OCI-M1 (cell line): Measurements from ENCODE around the gene ZDHHC11.
"Not testable (repeated sequence)": the region's sequence is repeated elsewhere in the genome, so short reads cannot be mapped to it uniquely, and the experiment has no call there.

ENCODE experiments used
- DNase-seq: peaks from one replicate; lab custom pipeline; 2025; lab: John Stamatoyannopoulos, UW

The ZDHHC11 gene

DNA sequence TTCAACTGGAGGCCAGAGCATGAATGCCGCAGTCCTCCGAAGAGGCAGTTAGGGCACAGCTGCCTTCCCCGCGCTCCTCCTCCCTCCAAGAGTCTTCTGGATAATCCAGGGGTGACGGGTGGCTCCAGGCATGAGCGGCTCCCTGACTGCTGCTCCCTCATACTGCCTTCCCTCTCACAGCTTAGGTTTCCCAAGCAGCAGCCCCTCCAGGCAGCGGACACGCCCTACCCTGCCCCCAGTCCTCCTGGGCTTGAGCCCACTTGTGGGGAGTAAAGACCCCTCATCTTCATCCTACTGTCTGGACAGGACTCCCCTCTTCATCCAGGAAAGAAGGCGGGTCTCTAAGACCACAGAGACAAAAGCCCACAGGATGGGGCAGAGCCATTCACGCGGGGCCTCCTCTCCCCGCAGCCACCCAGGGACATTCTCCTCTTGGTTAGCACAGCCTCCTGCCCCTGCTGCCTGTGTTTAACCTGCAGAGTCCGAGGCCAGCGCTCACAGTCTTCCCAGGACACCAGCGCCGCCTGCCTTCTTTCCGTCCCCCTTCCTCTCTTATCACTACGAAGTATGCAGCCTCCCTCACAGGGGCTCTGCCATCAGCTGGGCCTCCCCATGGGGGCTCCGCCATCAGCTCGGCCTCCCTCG, 5.6 kb downstream of the ZDHHC11 start:
- peak; percentile 8 for DNase-seq

DNA sequence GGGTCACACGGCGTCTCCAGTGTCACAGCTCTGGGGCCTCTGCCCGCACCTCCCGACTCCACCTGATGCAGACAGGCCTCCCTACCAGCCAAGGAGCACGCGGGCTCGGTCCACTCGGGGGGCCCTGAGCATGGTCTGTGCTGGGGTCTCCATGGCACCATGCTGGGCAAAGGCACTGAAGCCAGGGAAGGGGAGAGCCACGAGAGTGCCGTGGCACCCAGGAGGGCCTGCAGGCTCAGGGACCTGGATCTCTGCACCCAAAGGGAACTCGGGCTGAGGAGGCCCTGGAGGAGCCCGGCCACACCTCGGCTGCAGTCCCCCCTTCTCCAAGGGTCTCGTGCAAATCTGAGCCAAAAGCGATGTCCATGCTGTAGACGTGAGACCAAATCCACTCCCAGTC, 6.4 kb downstream of the ZDHHC11 start:
- DNase-seq = not testable (repeated sequence)

DNA sequence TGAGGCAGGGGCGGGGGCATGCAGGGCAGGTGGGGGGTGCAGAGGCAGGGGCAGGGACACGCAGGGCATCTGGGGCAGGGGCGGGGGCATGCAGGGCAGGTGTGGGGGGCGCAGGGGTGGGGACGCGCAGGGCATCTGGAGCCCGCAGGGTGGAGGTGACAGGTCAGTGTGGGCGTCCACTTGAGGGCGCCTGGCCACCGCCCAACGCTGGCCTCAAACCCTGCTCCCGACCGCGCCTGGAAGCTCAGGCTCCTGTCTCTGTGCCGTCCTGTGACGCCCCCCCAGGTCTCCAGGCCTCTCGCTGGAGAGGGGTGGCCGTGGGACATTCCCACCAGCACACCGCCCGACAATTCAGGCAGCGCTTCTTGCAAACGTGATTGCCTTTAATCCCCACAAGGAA, 6.9 kb downstream of the ZDHHC11 start:
- not testable (repeated sequence) for DNase-seq

DNA sequence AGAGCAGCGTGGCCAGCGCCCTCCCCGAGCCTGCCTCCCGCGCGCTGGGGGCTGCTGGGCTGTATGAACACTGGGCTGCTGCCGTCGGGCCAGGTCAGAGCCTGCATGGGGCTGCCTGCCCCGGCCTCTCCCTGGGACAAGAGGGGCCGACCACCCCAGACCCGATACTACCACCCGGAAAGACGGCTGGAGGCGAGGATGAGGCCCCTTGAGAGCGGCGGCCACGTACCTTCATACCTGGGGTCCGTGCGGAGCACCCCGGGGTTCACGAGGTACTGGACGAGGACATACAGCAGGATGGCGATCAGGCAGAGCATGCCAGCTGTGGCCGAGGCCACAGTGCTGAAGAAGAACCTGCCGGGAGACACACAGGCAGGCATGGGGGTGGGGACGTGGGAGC, 7.4 kb downstream of the ZDHHC11 start:
- DNase-seq = not testable (repeated sequence)

DNA sequence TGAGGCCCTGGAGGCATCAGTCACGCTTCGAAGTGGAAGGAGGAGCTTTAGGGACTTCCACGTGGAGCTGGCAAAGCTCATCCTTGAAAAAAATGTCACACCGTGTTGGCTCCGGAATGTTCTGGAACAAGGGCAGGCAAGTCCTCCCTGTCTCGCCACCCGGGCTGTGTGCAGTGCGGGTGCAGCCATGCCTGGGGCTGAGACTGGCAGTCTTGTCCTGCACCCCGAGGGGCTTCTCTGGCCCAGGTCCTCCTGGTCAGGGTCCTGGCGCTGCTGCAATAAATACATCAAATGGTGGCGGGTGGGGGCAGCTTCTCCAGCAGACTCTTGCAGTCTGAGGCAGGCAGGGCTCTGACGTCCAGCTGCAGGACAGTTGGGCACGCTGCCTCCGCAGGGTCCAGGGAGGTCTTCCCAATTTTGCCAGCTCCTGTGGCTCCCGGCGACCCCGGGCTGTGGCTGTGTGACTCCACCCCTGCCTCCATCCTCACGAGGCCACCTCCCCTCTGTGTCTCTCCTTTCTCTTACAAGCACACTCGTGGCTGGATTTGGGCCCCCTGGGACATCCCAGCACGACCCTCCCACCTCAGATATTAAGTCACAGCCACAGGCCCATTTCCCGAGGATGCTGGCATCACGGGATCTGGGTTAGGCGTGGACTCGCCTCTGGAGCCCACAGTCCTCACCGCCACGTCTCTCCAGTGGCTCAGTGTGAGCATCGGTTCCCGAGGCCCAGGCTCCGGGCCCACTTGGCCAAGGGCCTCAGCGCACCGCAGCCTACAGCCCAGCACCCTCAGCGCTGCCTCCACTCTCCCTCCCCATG, 8.2 kb downstream of the ZDHHC11 start:
- not testable (repeated sequence) for DNase-seq

DNA sequence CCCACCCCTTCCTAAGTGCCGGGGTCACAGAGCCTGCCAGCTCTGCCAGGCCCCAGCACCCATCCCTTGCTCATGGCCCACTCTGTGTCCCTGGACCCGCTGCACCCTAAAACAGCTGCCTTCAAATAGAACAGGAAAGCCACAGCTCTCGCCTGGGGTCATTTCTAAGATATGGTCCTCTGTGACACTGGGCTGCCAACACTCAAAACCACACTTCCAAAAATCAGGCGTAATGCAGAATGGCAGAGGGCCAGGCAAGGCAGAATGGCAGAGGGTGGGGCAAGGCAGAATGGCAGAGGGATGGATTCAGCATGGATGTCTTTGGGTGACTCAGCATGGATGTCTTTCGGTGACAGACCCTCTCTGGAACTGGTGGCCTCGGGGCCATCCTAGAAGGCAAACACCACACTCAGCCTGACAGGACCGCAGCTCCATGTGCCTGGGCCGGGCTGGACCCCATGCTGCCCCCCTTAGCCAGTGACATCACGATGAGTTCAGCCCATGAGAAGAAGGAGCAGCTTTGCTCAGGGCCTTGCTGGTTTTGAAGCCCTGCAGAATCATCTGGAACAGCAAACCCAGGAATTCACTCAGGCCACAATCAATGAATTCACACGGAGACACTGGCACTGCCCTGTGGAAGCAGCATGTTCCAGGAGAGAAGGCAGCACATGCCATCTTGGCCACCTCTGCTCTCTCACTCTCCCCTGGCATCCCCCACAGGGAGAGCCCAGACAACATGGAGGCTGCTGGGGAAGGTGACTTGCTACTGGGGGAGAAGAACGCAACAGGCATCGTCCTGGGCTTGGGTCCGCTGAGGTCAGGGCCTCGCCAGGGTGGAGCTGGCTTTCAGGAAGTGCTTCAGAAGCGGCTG, 9.0 kb downstream of the ZDHHC11 start:
- not testable (repeated sequence) for DNase-seq

DNA sequence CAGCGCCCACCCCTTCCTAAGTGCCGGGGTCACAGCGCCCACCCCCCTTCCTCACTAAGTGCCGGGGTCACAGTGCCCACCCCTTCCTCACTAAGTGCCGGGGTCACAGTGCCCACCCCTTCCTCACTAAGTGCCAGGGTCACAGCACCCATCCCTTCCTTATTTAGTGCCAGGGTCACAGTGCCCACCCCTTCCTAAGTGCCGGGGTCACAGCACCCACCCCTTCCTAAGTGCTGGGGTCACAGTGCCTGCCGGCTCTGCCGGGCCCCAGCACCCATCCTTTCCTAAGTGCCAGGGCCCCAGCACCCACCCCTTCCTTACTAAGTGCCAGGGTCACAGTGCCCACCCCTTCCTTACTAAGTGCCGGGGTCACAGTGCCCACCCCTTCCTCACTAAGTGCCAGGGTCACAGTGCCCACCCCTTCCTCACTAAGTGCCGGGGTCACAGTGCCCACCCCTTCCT, 9.8 kb downstream of the ZDHHC11 start:
- DNase-seq = not testable (repeated sequence)

DNA sequence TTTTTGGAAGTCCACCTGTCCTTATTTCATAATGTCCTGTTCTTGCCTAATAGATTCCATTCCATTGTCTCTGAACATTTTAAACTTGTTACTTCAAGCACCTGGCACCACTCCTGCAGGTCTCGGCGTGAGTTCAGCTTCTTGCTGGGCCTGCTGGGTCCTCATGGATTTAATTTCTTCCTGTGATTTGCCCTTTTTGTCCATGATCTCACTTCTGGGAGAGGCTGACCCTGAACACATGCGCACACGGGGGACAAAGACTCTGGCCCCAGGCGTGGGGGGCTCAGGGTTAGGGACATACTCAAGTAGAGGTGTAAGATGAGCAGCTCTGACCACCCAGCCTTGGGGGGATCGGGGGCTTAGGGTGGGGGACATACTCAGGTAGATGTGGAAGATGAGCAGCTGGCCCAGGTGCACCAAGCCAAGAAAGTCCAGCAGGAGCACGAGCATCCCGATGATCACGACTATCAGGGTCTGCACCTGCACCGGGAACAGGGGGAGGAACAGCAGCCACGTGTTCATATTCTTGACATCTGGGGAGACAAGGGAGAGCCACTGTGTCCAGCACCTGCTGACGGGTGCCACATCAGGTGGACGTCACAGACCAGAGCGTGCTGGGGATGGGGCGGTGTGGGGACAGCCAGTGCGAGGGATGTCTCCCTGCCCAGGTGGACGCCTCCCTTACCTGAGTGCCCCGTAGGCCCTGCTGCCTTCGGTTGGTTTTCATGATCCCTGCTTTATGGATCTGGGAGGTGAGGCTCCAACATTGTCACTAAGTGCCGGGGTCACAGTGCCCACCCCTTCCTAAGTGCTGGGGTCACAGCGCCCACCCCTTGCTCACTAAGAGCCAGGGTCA, 10.4 kb downstream of the ZDHHC11 start:
- DNase-seq = not testable (repeated sequence)

DNA sequence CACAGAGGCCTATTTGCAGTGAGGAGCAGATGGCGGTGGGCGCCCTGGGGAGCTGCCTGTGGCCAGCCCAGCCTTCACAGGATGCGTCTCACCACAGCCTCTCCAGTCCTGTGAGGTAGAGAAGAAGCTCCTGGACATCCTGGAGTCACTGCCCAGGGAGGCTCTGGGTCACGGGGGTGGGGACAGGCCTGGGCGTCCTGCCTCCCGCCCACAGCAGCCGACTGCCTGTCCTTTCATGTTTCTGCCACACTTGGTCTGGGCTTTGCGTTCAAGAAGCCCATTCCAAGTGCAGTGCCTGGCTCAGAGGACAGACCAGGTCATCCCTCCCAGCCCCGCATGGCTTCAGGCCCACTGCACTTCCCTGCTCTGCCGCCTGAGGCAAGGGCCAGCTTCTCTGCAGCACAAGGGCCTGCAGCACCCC, 12.3 kb downstream of the ZDHHC11 start:
- DNase-seq = not testable (repeated sequence)

DNA sequence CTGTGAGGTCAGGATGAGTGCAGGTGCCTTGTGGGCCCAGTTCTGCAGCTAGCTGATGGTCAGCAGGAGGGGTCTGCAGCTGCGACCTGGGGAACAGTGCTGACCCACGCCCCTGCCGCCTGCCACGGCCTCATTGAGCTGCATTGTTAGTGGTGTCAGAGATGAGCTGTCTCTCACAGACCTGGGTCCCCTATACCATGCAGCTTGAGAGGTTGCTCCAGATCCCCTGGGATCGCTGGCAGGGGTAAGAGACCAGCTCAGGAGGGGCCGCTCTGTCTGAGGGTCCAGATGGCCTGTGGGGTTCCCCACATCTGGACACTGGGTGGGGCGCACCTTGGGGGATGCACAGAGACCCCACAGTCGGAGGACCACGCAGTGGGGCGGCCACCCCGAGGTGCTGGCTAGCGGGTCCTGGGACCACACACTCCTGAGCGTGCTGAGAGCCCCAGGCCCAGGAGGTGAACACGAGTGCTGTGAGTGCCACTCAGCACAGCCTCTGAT, 13.1 kb downstream of the ZDHHC11 start:
- DNase-seq = not testable (repeated sequence)

DNA sequence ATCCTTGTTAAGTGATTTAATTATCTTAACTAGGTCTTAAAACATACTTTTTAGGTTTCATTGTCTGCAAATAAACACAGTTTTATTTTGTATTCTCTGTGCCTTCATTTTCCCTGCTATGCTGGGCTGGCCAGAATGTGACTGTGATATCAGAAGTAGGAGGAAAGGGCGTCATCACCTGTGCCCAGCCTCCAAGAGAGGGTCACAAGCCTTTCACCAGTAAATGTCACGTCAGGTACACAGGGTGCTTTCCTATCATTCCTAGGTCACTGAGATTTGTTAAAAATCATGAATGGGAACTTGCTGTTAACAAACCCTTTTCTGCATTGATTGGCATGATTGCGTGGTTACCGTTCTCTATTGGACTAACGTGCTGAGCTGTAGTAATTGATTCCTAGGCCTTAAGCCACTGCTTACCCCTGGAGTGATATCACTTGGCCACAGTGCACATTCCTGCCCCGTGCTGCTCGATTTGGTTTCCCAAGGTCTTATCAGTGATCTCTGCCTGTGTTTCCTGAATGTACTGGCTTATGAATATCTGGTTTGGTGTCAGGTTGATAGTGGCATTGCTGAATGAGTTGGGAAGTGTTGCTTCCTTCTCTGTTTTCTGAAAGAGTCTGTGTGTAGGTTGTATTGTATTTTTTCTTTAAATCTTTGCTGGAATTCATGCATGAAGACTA, 14.7 kb downstream of the ZDHHC11 start:
- DNase-seq = peak; percentile 72

DNA sequence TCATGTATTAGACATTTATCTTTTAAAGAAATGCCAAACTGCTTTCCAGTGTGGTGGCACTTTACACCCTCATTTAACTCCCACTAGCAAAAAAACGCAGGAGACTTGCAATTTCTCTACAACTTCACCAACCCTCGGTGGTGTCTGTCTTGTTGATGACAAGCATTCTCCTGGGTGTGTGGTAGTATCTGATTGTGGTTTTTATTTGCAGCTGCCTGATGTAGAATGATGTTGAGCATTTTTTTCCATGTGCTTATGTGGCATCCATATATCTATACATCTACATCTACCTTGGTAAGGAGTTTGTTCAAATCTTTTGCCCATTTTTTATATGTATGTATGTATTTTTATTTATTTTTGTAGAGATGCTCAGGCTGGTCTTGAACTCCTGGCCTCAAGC, 16.8 kb downstream of the ZDHHC11 start:
- peak; percentile 16 for DNase-seq

DNA sequence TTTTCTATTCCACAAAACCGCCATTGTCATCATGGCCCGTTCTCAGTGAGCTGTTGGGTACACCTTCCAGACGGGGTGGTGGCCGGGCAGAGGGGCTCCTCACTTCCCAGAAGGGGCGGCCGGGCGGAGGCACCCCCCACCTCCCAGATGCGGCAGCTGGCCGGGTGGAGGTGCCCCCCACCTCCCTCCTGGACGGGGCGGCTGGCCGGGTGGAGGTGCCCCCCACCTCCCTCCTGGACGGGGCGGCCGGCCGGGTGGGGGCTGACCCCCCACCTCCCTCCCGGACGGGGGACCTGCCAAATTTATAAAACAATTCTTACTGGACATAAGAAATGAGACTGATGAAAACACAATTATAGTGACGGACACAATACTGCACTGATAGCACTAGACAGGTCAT, 22.6 kb downstream of the ZDHHC11 start:
- DNase-seq = not testable (repeated sequence)

DNA sequence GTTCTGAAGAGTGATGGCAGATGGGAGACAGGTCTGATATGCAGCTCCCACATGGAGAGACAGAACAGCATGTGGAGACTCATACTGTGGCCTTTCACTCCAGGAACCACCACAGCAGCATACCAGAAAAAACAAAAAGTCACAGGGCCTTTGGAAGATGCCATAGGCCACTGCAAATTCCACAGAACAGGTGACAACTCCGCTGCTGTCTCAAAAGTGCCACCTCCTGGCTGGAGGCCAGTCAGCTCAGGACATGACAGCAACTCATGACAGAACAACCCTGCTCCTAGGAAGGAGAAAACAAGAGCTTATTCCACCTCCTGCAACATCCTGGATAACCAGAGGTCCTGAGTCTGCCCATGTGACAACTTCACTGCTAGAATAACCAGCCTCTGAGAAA, 25.2 kb downstream of the ZDHHC11 start:
- not testable (repeated sequence) for DNase-seq

DNA sequence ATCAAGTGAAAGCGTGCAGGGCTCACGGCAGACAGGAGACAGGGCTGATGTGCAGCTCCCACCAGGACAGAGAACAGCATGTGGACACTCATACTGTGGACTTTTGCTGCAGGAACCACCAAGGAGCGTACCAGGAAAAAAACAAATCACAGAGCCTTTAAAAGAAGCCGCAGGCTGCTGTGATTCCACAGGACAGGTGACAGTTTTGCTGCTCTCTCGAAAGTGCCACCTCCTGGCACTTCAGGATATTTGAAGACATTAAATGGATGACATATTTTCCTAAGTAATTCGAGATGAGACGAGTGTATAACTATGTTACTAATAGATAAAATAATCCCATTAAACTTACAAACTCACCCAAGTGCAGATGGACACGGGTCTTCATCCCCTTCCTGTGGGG, 29.3 kb downstream of the ZDHHC11 start:
- DNase-seq = no peak

DNA sequence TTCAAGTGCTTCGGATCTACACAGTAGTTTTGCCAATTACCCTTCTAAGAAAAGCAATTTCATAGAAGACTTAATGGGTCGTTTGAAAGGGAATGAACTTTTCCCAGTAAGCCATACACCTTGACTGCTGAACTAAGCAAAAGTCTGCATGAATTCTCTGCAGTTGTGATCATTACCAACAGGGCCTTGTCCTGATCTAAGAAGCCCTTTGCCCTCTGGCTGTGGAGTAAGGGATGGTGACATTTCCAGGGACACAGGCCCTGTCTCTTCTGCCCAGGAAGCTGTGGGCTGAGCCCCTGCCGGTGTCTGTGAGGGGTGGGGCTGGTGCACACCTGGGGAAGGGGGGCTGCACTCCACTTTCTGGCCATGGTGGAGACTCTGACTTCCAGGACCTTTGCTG, 30.5 kb downstream of the ZDHHC11 start:
- DNase-seq = no peak

DNA sequence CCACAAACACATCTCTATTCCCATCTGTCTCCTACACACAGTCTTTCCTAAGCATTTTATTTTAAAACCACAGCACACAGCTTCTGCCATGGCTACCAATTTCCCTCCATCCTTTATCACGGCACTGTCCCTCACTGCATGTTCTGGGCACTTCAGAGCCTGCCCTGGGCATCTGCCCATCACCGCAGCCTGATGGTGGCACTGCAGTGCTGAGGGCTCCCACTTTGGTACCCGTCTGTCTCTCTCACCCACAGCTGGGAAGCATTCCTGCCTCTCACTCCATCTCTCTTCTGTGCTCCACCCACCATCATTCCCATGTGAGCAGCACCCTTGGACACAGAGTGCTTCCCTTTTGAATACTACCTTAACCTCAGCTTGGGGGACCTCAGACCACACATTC, 31.7 kb downstream of the ZDHHC11 start:
- DNase-seq = no peak

DNA sequence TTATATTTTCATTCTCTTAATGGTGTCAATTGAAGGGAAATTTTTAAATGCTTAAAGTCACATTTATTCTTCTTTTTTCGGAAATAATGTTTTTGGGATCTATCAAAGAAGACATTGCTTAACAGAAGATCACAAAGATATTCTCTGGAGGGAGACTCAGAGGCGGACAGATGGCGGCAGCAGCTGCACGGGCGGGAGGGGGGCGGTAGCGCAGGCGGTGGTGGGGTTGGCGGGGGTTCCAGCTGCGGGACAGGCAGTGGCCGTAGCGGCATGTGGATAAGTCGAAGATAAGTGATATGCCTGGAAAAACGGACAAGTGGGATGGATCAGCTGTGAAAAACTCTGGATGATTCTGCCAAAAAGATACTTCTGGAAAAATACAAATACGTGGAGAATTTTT, 34.6 kb downstream of the ZDHHC11 start:
- DNase-seq = no peak

DNA sequence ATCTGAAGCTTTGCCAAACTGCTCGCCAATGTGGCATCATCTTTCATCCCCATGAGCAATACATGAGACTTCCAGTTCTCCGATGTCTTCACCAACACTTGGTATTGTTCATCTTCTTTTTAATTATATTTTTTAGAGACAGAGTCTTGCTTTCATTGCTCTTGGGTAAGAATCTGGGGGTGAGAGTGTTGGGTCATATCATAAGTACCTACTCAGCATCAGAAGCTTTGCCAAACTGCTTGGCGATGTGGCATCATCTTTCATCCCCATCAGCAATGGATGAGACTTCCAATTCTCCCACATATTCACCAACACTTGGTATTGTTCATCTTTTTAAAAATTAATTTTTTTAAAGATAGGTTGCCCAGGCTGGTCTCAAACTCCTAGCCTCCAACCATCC, 35.3 kb downstream of the ZDHHC11 start:
- DNase-seq = no peak

DNA sequence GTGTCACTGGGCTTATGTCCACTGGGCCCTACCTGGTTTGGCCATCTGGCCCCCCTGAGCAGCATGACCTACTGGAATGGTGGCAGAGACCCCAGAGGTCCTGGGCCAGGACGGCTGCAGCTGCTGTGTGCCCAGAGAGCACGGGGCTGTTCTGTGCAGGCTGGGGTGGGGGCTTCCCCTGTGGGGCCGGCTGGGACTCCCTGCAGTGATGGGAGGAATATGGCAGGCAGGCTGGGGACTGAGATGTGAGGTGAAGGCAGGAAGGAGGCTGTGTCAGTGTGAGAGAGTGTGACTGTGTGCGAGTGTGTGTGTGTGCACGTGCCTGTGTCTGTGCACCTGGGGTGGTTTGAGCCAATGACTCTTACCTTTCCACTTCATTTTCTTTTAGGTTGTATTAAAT, 37.2 kb downstream of the ZDHHC11 start:
- DNase-seq = not testable (repeated sequence)

DNA sequence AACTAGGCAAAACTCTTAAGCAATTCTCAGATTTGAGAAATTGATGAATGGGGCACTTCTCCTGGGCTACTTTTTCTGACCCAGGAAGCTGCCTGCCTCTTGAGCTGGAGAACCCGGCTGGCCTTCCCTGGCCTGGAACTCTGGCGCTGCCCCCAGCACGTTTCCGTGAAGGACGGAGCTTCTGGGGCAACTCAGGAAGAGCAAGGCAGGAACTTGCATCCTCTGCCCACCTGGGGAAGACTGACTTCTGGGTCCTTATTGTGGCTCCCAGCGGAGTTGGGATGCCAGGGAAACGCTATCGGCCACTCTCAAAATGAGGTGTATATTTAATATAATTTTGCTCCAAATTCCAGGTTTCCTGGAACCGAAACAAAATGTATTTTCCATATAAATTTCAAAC, 39.4 kb downstream of the ZDHHC11 start:
- not testable (repeated sequence) for DNase-seq
